ENCODE results near the gene DNAL1. TPM values are rescaled to one million over a fixed set of nuclear protein-coding genes. Genes with fewer than 3 reads are reported as not detected.

DNAL1 gene
- total RNA-seq, 1 experiment from 2014 or later = 15.2 TPM

DNA sequence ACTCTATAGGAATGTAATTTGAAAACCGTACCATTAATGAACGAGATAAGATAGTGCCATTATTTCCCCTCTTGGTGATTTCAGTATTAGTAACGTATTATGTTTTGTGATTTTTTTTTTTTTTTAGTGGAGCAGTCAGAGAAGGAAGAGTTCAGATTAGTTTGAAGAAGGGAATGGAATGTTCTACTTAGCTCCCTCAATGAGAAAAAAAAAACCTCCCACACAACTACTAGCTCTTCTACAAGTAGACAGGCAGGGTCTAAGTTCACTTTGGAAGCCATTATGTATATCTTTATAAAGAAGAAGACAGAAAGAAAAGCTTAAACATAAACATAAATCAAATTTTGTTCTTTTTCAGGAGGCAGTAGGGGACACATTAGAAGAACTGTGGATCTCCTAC lies 42.1 kb downstream of the DNAL1 start:
- TF ChIP-seq, protein P1, sequence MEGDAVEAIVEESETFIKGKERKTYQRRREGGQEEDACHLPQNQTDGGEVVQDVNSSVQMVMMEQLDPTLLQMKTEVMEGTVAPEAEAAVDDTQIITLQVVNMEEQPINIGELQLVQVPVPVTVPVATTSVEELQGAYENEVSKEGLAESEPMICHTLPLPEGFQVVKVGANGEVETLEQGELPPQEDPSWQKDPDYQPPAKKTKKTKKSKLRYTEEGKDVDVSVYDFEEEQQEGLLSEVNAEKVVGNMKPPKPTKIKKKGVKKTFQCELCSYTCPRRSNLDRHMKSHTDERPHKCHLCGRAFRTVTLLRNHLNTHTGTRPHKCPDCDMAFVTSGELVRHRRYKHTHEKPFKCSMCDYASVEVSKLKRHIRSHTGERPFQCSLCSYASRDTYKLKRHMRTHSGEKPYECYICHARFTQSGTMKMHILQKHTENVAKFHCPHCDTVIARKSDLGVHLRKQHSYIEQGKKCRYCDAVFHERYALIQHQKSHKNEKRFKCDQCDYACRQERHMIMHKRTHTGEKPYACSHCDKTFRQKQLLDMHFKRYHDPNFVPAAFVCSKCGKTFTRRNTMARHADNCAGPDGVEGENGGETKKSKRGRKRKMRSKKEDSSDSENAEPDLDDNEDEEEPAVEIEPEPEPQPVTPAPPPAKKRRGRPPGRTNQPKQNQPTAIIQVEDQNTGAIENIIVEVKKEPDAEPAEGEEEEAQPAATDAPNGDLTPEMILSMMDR (IDR thresholded peaks at IDR 0.05; ENCODE audit: unreplicated experiment) = no peak
- intact Hi-C loops (cut with micrococcal nuclease; ENCODE audit: unreplicated experiment) = no loop called here
- no peak overlapping the region for H3K27ac Mint-ChIP-seq (ENCODE audit: unreplicated experiment)
- BruUV-seq (replicated peaks) = no TSS peak
- CTCF ChIA-PET = interaction anchor here (0.6 kb wide), 1 partner anchor 194 kb away, joined by 3 read pairs; no protein-coding TSS in a partner anchor
- H3K4me1 Mint-ChIP-seq (ENCODE audit: low read depth, unreplicated experiment) = no peaks in the 10 kb centered on the region
- H3K9me3 Mint-ChIP-seq (ENCODE audit: low read depth, unreplicated experiment) = no peaks in the 10 kb centered on the region
- no peak overlapping the region for H3K4me3 Mint-ChIP-seq (ENCODE audit: low read depth, unreplicated experiment)
- H3K36me3 Mint-ChIP-seq (ENCODE audit: insufficient read depth, unreplicated experiment) = no peaks in the 10 kb centered on the region
- H3K27me3 Mint-ChIP-seq (ENCODE audit: unreplicated experiment) = no peaks in the 10 kb centered on the region
- no peak for DNase-seq

DNA sequence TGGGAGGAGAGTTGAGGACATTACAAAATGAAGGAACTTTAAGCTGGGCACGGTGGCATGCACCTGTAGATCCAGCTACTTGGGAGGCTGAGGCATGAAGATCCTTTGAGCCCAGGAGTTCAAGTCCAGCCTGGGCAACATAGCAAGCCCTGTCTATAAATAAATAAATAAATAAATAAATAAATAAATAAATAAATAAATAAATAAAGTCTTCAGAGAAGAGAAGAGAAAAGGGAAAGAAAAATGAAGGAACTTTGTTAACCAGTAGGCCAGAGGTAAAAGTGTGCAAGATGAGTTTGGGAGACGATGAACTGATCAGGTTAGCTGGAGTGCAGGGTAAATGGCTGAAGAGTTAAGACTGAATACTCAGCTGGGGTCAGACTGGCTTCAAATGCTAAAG lies 49.3 kb downstream of the DNAL1 start:
- H3K4me3 Mint-ChIP-seq (ENCODE audit: low read depth, unreplicated experiment) = no peak overlapping the region
- intact Hi-C loops (cut with micrococcal nuclease; ENCODE audit: unreplicated experiment) = no loop called here
- no peak overlapping the region for H3K27ac Mint-ChIP-seq (ENCODE audit: unreplicated experiment)
- peaks cover 11% of the 10 kb centered on the region for H3K36me3 Mint-ChIP-seq (ENCODE audit: insufficient read depth, unreplicated experiment)
- CTCF ChIA-PET = no interaction called here
- no peaks in the 10 kb centered on the region for H3K27me3 Mint-ChIP-seq (ENCODE audit: unreplicated experiment)
- DNase-seq = no peak
- no peaks in the 10 kb centered on the region for H3K9me3 Mint-ChIP-seq (ENCODE audit: low read depth, unreplicated experiment)
- TF ChIP-seq, protein P1 (IDR thresholded peaks at IDR 0.05; ENCODE audit: unreplicated experiment) = no peak
- peaks cover 8% of the 10 kb centered on the region for H3K4me1 Mint-ChIP-seq (ENCODE audit: low read depth, unreplicated experiment)
- BruUV-seq (replicated peaks) = no TSS peak

DNA sequence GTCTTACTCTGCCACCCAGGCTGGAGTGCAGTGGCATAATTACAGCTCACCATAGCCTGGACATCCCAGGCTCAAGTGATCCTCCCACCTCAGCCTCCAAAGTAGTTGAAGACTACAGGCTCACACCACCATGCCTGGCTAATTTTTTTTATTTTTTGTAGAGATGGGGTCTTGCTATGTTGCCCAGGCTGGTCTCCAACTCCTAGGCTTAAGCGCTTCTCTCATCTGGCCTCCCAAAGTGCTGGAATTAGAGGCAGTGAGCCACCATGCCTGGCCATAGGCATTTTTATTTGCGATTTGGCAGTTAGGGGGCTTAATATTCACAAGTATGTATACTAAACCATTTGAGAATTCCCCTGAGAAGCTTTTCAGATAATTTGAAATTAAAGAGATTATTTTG lies 50.3 kb downstream of the DNAL1 start:
- intact Hi-C loops (cut with micrococcal nuclease; ENCODE audit: unreplicated experiment) = no loop called here
- Mint-ChIP-seq H3K4me1 (ENCODE audit: low read depth, unreplicated experiment) (peaks cover 10% of the 10 kb centered on the region), H3K36me3 (ENCODE audit: insufficient read depth, unreplicated experiment) (peaks cover 11% of the 10 kb centered on the region), H3K9me3 (ENCODE audit: low read depth, unreplicated experiment) (no peaks in the 10 kb centered on the region), H3K4me3 (ENCODE audit: low read depth, unreplicated experiment) (no peak overlapping the region), H3K27me3 (ENCODE audit: unreplicated experiment) (no peaks in the 10 kb centered on the region), H3K27ac (ENCODE audit: unreplicated experiment) (no peak overlapping the region)
- DNase-seq = no peak
- TF ChIP-seq, protein P1 (IDR thresholded peaks at IDR 0.05; ENCODE audit: unreplicated experiment) = no peak
- no TSS peak for BruUV-seq (replicated peaks)
- CTCF ChIA-PET = interaction anchor here (0.6 kb wide), 1 partner anchor 58 kb away, joined by 4 read pairs; no protein-coding TSS in a partner anchor

GRCh38 chr14:73695997-73696396 lies 51.2 kb downstream of the DNAL1 start:
- H3K9me3 Mint-ChIP-seq (ENCODE audit: low read depth, unreplicated experiment) = no peaks in the 10 kb centered on the region
- no TSS peak for BruUV-seq (replicated peaks)

More at GRCh38 chr14:73695997-73696396, 51.2 kb downstream of the DNAL1 start:
- no peak overlapping the region for H3K4me3 Mint-ChIP-seq (ENCODE audit: low read depth, unreplicated experiment)
- DNase-seq = no peak
- CTCF ChIA-PET = interaction anchor here (1.4 kb wide), 1 partner anchor 155 kb away, joined by 3 read pairs; no protein-coding TSS in a partner anchor
- peaks cover 11% of the 10 kb centered on the region for H3K36me3 Mint-ChIP-seq (ENCODE audit: insufficient read depth, unreplicated experiment)
- TF ChIP-seq, protein P1 (IDR thresholded peaks at IDR 0.05; ENCODE audit: unreplicated experiment) = no peak
- peaks cover 19% of the 10 kb centered on the region for H3K4me1 Mint-ChIP-seq (ENCODE audit: low read depth, unreplicated experiment)
- intact Hi-C loops (cut with micrococcal nuclease; ENCODE audit: unreplicated experiment) = no loop called here
- no peak overlapping the region for H3K27ac Mint-ChIP-seq (ENCODE audit: unreplicated experiment)
- H3K27me3 Mint-ChIP-seq (ENCODE audit: unreplicated experiment) = no peaks in the 10 kb centered on the region

All from Calu3 (cell line).